ENCODE data around the gene UHMK1. TPM values are rescaled to one million over a fixed set of nuclear protein-coding genes. Genes with fewer than 3 reads are reported as not detected.

The UHMK1 gene
- total RNA-seq, 1 donor from 2014 or later: 20.7 TPM

GRCh38 chr1:162573136-162573535 is 75.5 kb downstream of the UHMK1 start:
- H3K4me1 ChIP-seq: peaks cover 51% of the 10 kb centered on the region
- H3K27me3 ChIP-seq (ENCODE audit: low read depth): no peaks in the 10 kb centered on the region
- H3K27ac ChIP-seq (replicated peaks): no peak overlapping the region
- no peaks in the 10 kb centered on the region for H3K9me3 ChIP-seq (replicated peaks)
- TF ChIP-seq CTCF (IDR thresholded peaks at IDR 0.05; ENCODE audit: borderline replicate concordance): no peak
- DNase-seq: no peak
- intact Hi-C loops (cut with micrococcal nuclease): no loop called here
- peaks cover 21% of the 10 kb centered on the region for H3K36me3 ChIP-seq
- no peak overlapping the region for H3K4me3 ChIP-seq

DNA sequence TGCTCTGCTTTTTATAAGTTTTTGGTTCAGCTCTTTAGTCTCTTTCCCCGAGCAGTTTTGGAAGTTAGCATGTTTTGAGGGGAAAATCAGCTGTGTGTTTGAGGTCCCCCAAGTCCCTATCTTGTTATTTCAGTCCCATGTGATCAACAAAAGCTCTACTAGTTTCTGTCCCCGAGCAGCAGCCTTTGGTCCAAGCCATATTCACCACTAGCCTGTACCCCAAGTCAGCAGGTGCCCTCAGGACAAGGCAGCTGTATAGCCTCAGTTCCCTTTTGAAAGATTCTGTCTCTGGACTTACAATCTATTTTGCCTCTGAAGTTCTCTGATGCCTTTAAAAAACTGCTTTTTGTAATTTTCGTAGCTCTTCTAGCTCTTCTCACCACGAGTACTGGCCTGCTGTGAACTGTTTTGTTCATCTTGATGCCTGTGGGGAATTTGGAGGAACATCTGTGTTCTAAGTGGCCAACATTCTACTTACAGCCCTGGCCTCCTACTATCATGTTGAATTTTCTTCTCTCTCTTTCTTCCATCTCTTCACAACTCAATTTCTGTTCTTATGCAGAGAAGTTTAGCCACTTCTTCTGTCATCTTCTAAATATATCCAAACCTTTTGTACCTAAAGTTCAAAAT is 80.6 kb downstream of the UHMK1 start:
- peaks cover 55% of the 10 kb centered on the region for H3K36me3 ChIP-seq
- no peaks in the 10 kb centered on the region for H3K27me3 ChIP-seq (ENCODE audit: low read depth)
- no peaks in the 10 kb centered on the region for H3K9me3 ChIP-seq (replicated peaks)
- DNase-seq: no peak
- H3K4me1 ChIP-seq: peaks cover 26% of the 10 kb centered on the region
- intact Hi-C loops (cut with micrococcal nuclease): no loop called here
- H3K4me3 ChIP-seq: no peak overlapping the region
- TF ChIP-seq CTCF (IDR thresholded peaks at IDR 0.05; ENCODE audit: borderline replicate concordance): no peak
- peak overlapping the region; percentile 63 for H3K27ac ChIP-seq (replicated peaks)

DNA sequence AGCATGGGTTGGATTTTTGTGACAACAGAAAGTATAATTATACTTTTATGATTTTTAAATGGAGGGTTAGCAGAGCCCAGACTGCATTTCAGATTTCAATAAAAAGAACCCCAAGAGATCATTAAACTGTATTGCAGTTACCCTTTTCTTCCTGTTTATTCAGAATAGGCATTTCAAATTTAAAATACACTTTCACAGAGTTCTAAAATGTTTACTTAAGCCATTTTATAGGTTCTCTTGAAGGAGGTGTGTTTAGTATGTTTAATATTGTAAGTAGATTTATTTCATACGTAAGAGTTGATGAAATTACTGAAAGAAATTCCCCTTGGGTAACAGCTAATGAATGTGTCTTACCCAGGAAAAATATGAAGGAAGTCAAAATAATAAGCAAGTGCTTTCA is 81.3 kb downstream of the UHMK1 start:
- H3K27ac ChIP-seq (replicated peaks): peak overlapping the region; percentile 63

More for the DNA sequence above, 81.3 kb downstream of the UHMK1 start:
- TF ChIP-seq CTCF (IDR thresholded peaks at IDR 0.05; ENCODE audit: borderline replicate concordance): no peak
- Histone ChIP-seq H3K4me3 (no peak overlapping the region), H3K4me1 (peaks cover 18% of the 10 kb centered on the region), H3K36me3 (peaks cover 55% of the 10 kb centered on the region), H3K9me3 (replicated peaks) (no peaks in the 10 kb centered on the region), H3K27me3 (ENCODE audit: low read depth) (no peaks in the 10 kb centered on the region)
- no peak for DNase-seq
- intact Hi-C loops (cut with micrococcal nuclease): no loop called here

Other genes with a start within 250 kb of the UHMK1 start
- not detected for gene SPATA46, start 121.0 kb upstream of the UHMK1 start, total RNA-seq
- 8.7 TPM for gene C1orf226, start 116.1 kb upstream of the UHMK1 start, total RNA-seq
- 0.11 TPM for gene SH2D1B, start 85.7 kb upstream of the UHMK1 start, total RNA-seq
- 26.5 TPM for gene UAP1, start 63.9 kb downstream of the UHMK1 start, total RNA-seq
- 26.9 TPM for gene DDR2, start 134.6 kb downstream of the UHMK1 start, total RNA-seq

Data from left ventricle myocardium inferior (tissue), 1 donor.